ENCODE results near the gene TPMT. TPM values are rescaled to one million over a fixed set of nuclear protein-coding genes. Genes with fewer than 3 reads are reported as not detected.

The TPMT gene
- total RNA-seq, 1 donor from 2014 or later = 10.5 TPM

DNA sequence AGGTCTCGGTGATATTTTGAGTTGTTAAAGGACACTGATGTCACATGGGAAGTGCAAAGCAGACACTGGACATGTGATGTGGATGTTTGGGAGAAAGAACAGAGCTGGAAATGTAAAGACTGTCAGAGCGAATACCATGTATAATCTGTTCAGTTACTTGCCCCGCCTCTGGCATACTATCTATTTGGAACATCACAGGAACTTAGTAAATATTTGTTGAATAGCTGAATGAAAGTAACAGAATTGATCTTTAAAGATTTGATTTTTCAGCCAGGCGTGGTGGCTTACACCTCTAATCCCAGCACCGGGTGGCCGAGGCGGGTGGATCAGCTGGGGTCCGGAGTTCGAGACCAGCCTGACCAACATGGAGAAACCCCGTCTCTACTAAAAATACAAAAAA is 18.6 kb downstream of the TPMT start:
- Histone ChIP-seq H3K27me3 (ENCODE audit: insufficient read depth, low read length) (no peaks in the 10 kb centered on the region), H3K79me2 (ENCODE audit: insufficient read depth, low read length) (no peaks in the 10 kb centered on the region), H3K4me2 (ENCODE audit: low read length) (no peak overlapping the region), H3K4me1 (ENCODE audit: insufficient read depth, low read length) (no peaks in the 10 kb centered on the region), H2AFZ (ENCODE audit: low read depth, low read length) (no peak overlapping the region), H3K9ac (ENCODE audit: low read length) (no peak overlapping the region), H3K4me3 (ENCODE audit: insufficient read depth, low read depth, low read length) (no peak overlapping the region), H3K36me3 (ENCODE audit: insufficient read depth, low read length) (peaks cover 13% of the 10 kb centered on the region), H3K27ac (ENCODE audit: low read depth, low read length) (no peak overlapping the region), H3K9me3 (ENCODE audit: insufficient read depth, low read depth, low read length) (no peaks in the 10 kb centered on the region), H4K20me1 (ENCODE audit: insufficient read depth, low read length) (peaks cover 4% of the 10 kb centered on the region)
- Mint-ChIP-seq H3K27ac (ENCODE audit: unreplicated experiment) (no peak overlapping the region), H3K27me3 (ENCODE audit: low read depth, unreplicated experiment) (no peaks in the 10 kb centered on the region), H3K4me3 (ENCODE audit: unreplicated experiment) (no peak overlapping the region), H3K4me1 (ENCODE audit: low read depth, unreplicated experiment) (no peaks in the 10 kb centered on the region), H3K36me3 (ENCODE audit: low read depth, unreplicated experiment) (peaks cover 11% of the 10 kb centered on the region), H3K9me3 (ENCODE audit: unreplicated experiment) (no peaks in the 10 kb centered on the region)
- TF ChIP-seq, protein P1, sequence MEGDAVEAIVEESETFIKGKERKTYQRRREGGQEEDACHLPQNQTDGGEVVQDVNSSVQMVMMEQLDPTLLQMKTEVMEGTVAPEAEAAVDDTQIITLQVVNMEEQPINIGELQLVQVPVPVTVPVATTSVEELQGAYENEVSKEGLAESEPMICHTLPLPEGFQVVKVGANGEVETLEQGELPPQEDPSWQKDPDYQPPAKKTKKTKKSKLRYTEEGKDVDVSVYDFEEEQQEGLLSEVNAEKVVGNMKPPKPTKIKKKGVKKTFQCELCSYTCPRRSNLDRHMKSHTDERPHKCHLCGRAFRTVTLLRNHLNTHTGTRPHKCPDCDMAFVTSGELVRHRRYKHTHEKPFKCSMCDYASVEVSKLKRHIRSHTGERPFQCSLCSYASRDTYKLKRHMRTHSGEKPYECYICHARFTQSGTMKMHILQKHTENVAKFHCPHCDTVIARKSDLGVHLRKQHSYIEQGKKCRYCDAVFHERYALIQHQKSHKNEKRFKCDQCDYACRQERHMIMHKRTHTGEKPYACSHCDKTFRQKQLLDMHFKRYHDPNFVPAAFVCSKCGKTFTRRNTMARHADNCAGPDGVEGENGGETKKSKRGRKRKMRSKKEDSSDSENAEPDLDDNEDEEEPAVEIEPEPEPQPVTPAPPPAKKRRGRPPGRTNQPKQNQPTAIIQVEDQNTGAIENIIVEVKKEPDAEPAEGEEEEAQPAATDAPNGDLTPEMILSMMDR (IDR thresholded peaks at IDR 0.05; ENCODE audit: insufficient read depth, low read depth, low read length) = no peak
- no peak for TF ChIP-seq EZH2 (IDR thresholded peaks at IDR 0.05; ENCODE audit: insufficient read depth, low read length)
- DNase-seq (ENCODE audit: low read depth) (no peak), FAIRE-seq (no peak)

DNA sequence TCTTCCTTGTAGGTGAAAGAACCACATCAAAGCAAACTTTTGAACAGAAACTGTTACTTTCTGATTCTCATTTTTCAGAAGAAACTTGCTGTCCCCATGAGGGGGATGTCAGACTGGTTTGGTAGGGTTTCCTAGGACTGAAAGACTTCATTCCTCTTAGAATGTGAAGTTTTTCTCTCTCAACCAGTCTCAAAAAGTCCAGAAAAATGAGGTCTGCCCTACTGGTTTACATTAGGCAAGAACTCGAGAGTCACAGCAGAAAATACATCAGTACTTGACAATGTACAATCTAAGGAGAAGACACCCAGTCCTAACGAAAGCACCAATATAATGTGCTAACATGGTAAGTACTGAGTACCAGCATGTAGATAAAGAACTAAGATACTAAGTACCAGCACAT is 19.7 kb downstream of the TPMT start:
- H3K27me3 Mint-ChIP-seq (ENCODE audit: low read depth, unreplicated experiment) = no peaks in the 10 kb centered on the region
- H3K4me3 Mint-ChIP-seq (ENCODE audit: unreplicated experiment) = no peak overlapping the region
- Histone ChIP-seq H3K36me3 (ENCODE audit: insufficient read depth, low read length) (peaks cover 13% of the 10 kb centered on the region), H3K4me3 (ENCODE audit: insufficient read depth, low read depth, low read length) (no peak overlapping the region), H3K9ac (ENCODE audit: low read length) (no peak overlapping the region), H4K20me1 (ENCODE audit: insufficient read depth, low read length) (peaks cover 4% of the 10 kb centered on the region), H3K27me3 (ENCODE audit: insufficient read depth, low read length) (no peaks in the 10 kb centered on the region), H3K4me1 (ENCODE audit: insufficient read depth, low read length) (no peaks in the 10 kb centered on the region), H3K27ac (ENCODE audit: low read depth, low read length) (no peak overlapping the region), H3K79me2 (ENCODE audit: insufficient read depth, low read length) (no peaks in the 10 kb centered on the region), H2AFZ (ENCODE audit: low read depth, low read length) (no peak overlapping the region), H3K4me2 (ENCODE audit: low read length) (no peak overlapping the region), H3K9me3 (ENCODE audit: insufficient read depth, low read depth, low read length) (no peaks in the 10 kb centered on the region)
- H3K4me1 Mint-ChIP-seq (ENCODE audit: low read depth, unreplicated experiment) = no peaks in the 10 kb centered on the region
- DNase-seq (ENCODE audit: low read depth) = no peak
- TF ChIP-seq EZH2 (IDR thresholded peaks at IDR 0.05; ENCODE audit: insufficient read depth, low read length) = no peak
- no peak overlapping the region for H3K27ac Mint-ChIP-seq (ENCODE audit: unreplicated experiment)
- H3K9me3 Mint-ChIP-seq (ENCODE audit: unreplicated experiment) = no peaks in the 10 kb centered on the region
- peaks cover 11% of the 10 kb centered on the region for H3K36me3 Mint-ChIP-seq (ENCODE audit: low read depth, unreplicated experiment)
- FAIRE-seq = no peak

DNA sequence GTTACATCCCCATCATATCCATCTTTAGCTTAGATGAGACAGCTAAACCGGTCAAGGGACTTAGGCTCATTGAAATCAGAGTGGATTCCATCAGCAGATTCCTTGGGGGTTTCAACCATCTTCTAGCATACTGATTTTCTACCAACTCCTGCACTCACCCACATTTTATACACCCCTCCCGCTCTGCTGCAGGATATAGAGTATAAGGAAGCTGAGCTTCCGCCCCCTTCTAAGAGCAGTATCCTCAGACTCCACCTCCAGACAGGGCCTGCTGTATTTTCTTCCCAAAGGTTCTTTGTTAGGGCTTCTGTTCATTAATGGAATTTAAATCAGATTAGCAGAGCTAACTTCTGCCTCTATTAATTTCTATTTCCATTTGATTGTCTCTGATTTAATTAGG is 22.5 kb downstream of the TPMT start:
- Mint-ChIP-seq H3K9me3 (ENCODE audit: unreplicated experiment) (no peaks in the 10 kb centered on the region), H3K27ac (ENCODE audit: unreplicated experiment) (no peak overlapping the region), H3K27me3 (ENCODE audit: low read depth, unreplicated experiment) (no peaks in the 10 kb centered on the region), H3K4me3 (ENCODE audit: unreplicated experiment) (no peak overlapping the region), H3K36me3 (ENCODE audit: low read depth, unreplicated experiment) (peaks cover 10% of the 10 kb centered on the region), H3K4me1 (ENCODE audit: low read depth, unreplicated experiment) (no peaks in the 10 kb centered on the region)
- Histone ChIP-seq H3K4me1 (ENCODE audit: insufficient read depth, low read length) (no peaks in the 10 kb centered on the region), H3K36me3 (ENCODE audit: insufficient read depth, low read length) (peaks cover 15% of the 10 kb centered on the region), H3K9me3 (ENCODE audit: insufficient read depth, low read depth, low read length) (no peaks in the 10 kb centered on the region), H3K27me3 (ENCODE audit: insufficient read depth, low read length) (no peaks in the 10 kb centered on the region), H2AFZ (ENCODE audit: low read depth, low read length) (no peak overlapping the region), H3K79me2 (ENCODE audit: insufficient read depth, low read length) (no peaks in the 10 kb centered on the region), H3K27ac (ENCODE audit: low read depth, low read length) (no peak overlapping the region), H3K4me3 (ENCODE audit: insufficient read depth, low read depth, low read length) (no peak overlapping the region), H3K9ac (ENCODE audit: low read length) (no peak overlapping the region), H3K4me2 (ENCODE audit: low read length) (no peak overlapping the region), H4K20me1 (ENCODE audit: insufficient read depth, low read length) (peaks cover 4% of the 10 kb centered on the region)
- TF ChIP-seq EZH2 (IDR thresholded peaks at IDR 0.05; ENCODE audit: insufficient read depth, low read length) = no peak
- TF ChIP-seq, protein P1 (IDR thresholded peaks at IDR 0.05; ENCODE audit: insufficient read depth, low read depth, low read length) = no peak
- no peak for FAIRE-seq
- DNase-seq (ENCODE audit: low read depth) = no peak
